ENCODE data around the gene COPS9.

COPS9 gene

DNA sequence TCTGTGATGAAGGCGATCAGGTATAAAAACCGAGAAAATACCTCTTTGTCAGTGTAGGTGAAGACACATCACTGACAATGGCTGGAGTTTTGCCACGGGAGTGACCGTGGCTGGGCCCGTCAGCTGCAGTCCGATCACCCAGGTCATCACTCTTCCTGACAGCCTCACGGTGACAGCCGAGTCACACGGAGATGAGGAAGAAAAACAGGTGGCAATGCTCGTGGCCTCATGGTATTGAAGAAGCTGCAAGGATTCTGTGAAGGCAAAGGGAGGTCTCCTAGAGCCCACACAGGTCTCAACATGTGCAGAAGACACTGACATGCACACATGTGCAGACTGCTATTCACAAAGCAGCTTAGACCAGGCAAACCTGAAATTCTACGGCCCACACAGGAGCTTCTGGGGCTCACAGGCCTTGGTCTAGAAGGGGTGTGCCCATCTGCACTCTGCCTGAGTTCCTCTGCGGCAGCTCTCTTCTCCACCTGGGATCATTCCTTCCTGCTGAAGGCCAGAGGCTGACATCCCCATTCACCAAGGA lies 7.4 kb downstream of the COPS9 start:
- H3K4me1 ChIP-seq (ENCODE audit: control insufficient read depth in 1 of 2, insufficient read depth in 1 of 2, low read depth in 1 of 2, low read length in 1 of 2): no peaks in the 10 kb centered on the region
- H3K9me3 ChIP-seq: no peaks in the 10 kb centered on the region
- H3K27me3 ChIP-seq: no peaks in the 10 kb centered on the region
- no peak overlapping the region for H3K4me3 ChIP-seq (ENCODE audit: low read depth in 1 of 2, low read length in 1 of 2)
- TF ChIP-seq, protein P1, sequence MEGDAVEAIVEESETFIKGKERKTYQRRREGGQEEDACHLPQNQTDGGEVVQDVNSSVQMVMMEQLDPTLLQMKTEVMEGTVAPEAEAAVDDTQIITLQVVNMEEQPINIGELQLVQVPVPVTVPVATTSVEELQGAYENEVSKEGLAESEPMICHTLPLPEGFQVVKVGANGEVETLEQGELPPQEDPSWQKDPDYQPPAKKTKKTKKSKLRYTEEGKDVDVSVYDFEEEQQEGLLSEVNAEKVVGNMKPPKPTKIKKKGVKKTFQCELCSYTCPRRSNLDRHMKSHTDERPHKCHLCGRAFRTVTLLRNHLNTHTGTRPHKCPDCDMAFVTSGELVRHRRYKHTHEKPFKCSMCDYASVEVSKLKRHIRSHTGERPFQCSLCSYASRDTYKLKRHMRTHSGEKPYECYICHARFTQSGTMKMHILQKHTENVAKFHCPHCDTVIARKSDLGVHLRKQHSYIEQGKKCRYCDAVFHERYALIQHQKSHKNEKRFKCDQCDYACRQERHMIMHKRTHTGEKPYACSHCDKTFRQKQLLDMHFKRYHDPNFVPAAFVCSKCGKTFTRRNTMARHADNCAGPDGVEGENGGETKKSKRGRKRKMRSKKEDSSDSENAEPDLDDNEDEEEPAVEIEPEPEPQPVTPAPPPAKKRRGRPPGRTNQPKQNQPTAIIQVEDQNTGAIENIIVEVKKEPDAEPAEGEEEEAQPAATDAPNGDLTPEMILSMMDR (IDR thresholded peaks at IDR 0.05): no peak
- no peak overlapping the region for H3K27ac ChIP-seq
- H3K36me3 ChIP-seq: peaks cover 73% of the 10 kb centered on the region

- TF ChIP-seq, protein P1 (IDR thresholded peaks at IDR 0.05): no peak
- Histone ChIP-seq H3K4me1 (ENCODE audit: control insufficient read depth in 1 of 2, insufficient read depth in 1 of 2, low read depth in 1 of 2, low read length in 1 of 2) (no peaks in the 10 kb centered on the region), H3K9me3 (no peaks in the 10 kb centered on the region), H3K27me3 (no peaks in the 10 kb centered on the region), H3K4me3 (ENCODE audit: low read depth in 1 of 2, low read length in 1 of 2) (no peak overlapping the region), H3K36me3 (peaks cover 66% of the 10 kb centered on the region), H3K27ac (no peak overlapping the region)
Measured at GRCh38 chr2:240127911-240128607, 8.0 kb downstream of the COPS9 start.

- no peaks in the 10 kb centered on the region for H3K27me3 ChIP-seq
- no peak overlapping the region for H3K4me3 ChIP-seq (ENCODE audit: low read depth in 1 of 2, low read length in 1 of 2)
- no peak overlapping the region for H3K27ac ChIP-seq
- no peaks in the 10 kb centered on the region for H3K4me1 ChIP-seq (ENCODE audit: control insufficient read depth in 1 of 2, insufficient read depth in 1 of 2, low read depth in 1 of 2, low read length in 1 of 2)
- H3K36me3 ChIP-seq: peaks cover 59% of the 10 kb centered on the region
- TF ChIP-seq, protein P1 (IDR thresholded peaks at IDR 0.05): no peak
- H3K9me3 ChIP-seq: no peaks in the 10 kb centered on the region
Measured at GRCh38 chr2:240127191-240127750, 8.8 kb downstream of the COPS9 start.

GRCh38 chr2:240126731-240127130 lies 9.4 kb downstream of the COPS9 start:
- no peaks in the 10 kb centered on the region for H3K4me1 ChIP-seq (ENCODE audit: control insufficient read depth in 1 of 2, insufficient read depth in 1 of 2, low read depth in 1 of 2, low read length in 1 of 2)
- H3K4me3 ChIP-seq (ENCODE audit: low read depth in 1 of 2, low read length in 1 of 2): no peak overlapping the region
- H3K27me3 ChIP-seq: peaks cover 5% of the 10 kb centered on the region
- no peak overlapping the region for H3K27ac ChIP-seq
- H3K36me3 ChIP-seq: peaks cover 53% of the 10 kb centered on the region
- H3K9me3 ChIP-seq: no peaks in the 10 kb centered on the region
- TF ChIP-seq, protein P1 (IDR thresholded peaks at IDR 0.05): no peak

GRCh38 chr2:240125742-240126141 lies 10.4 kb downstream of the COPS9 start:
- Histone ChIP-seq H3K4me1 (ENCODE audit: control insufficient read depth in 1 of 2, insufficient read depth in 1 of 2, low read depth in 1 of 2, low read length in 1 of 2) (no peaks in the 10 kb centered on the region), H3K27ac (no peak overlapping the region), H3K36me3 (peaks cover 43% of the 10 kb centered on the region), H3K4me3 (ENCODE audit: low read depth in 1 of 2, low read length in 1 of 2) (no peak overlapping the region), H3K9me3 (no peaks in the 10 kb centered on the region), H3K27me3 (peaks cover 11% of the 10 kb centered on the region)
- TF ChIP-seq, protein P1 (IDR thresholded peaks at IDR 0.05): no peak
